Testis (tissue), 3 donors: ENCODE data around the gene SLC6A18. TPM values are rescaled to one million over a fixed set of nuclear protein-coding genes. Genes with fewer than 3 reads are reported as not detected.
"Not testable (repeated sequence)": the region's sequence is repeated elsewhere in the genome, so short reads cannot be mapped to it uniquely, and the experiment has no call there.

Source experiments
- DNase-seq: peaks from one replicate; pipeline ENCODE4 v3.0.0-alpha.2; 2019
- H3K27ac ChIP-seq, 2 donors: fragments of 200-600 bp; sonication (generic); one replicate each; pipeline ENCODE4 v1.5.1; 2019
- H3K27me3 ChIP-seq: fragments of 200-600 bp; sonication (generic); one replicate; pipeline ENCODE4 v1.5.1; 2019
- H3K36me3 ChIP-seq: fragments of 200-600 bp; sonication (generic); one replicate; pipeline ENCODE4 v1.5.1; 2017; ENCODE audit warnings: low read depth; ENCODE audit errors: missing control alignments
- H3K4me1 ChIP-seq: fragments of 200-600 bp; sonication (generic); one replicate; pipeline ENCODE4 v1.5.1; 2019
- H3K4me3 ChIP-seq, 2 donors: fragments of 200-600 bp; sonication (generic); one replicate each; pipeline ENCODE4 v1.5.1; 2017 to 2019
- H3K9me3 ChIP-seq: fragments of 200-600 bp; sonication (generic); one replicate; pipeline ENCODE4 v1.5.1; 2017
- POLR2A ChIP-seq: fragments of 450-650 bp; IDR thresholded peaks from one replicate; pipeline ENCODE4 v1.6.1; 2017; ENCODE audit warnings: antibody characterized with exemption, mild to moderate bottlenecking, moderate library complexity
- WGBS, 2 donors: methylation state at CpG; one replicate each; pipeline ENCODE4 v1.1.5; 2018; 5-methylcytosine and 5-hydroxymethylcytosine counted together
- intact Hi-C: fragments of 100-400 bp; cut with DNase I; formaldehyde crosslinking; loops from one replicate; pipeline ENCODE4 v1.15.1; 2023; ENCODE audit warnings: low total_unique reads
- polyA plus RNA-seq: library from polyadenylated mRNA; stranded (reverse); fragments of 350-450 nt; fragmentation: Illumina TruSeq; extraction: RNeasy Lipid Tissue Mini Kit (QIAGEN cat#74804); gene quantifications from one replicate; pipeline ENCODE4 v1.2.3, GENCODE V29; 2014; ENCODE audit warnings: low read depth, low replicate concordance; ENCODE audit not compliant: insufficient read depth
- total RNA-seq, 2 donors: library from RNA; depleted of rRNA; stranded (reverse); fragments of >200 nt; gene quantifications; one replicate each; pipeline ENCODE4 v1.2.3, GENCODE V29; 2016
- TF ChIP-seq, protein P1 (sequence below), 3 experiments: fragments of 450-650 bp in 2 of 3; fragments of 200-600 bp in 1 of 3; sonication (generic) in 1 of 3; IDR thresholded peaks; one replicate each; pipeline ENCODE4 v1.5.1; 2016 to 2019; ENCODE audit warnings: antibody characterized with exemption in 3 of 3, mild to moderate bottlenecking in 2 of 3, moderate library complexity in 1 of 3

SLC6A18 gene
- total and polyA plus RNA-seq, 3 donors from 2014 or later = 0.24 TPM; not detected in 2

DNA sequence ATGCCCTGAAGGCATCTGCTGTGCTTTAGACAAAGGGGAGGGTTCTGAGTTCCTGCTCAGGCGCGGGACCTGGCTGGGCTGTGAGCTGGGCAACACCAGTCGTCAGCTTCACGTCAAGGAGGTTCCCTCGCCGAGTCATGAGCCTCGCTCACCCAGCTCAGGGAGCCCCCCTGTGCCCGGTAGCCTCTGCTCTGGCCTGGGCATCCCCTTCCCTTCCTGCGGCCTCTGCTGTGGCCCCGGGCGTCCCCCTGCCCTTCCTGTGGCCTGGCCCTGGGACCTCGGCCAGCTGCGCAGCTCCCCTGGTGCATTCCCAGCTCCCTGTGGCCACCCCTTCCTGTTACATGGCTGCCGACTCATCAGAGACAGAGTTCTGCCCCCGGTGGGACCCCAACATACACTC is 39.8 kb downstream of the SLC6A18 start:
- Histone ChIP-seq H3K27ac (no peak overlapping the region), H3K9me3 (no peaks in the 10 kb centered on the region), H3K4me3 (no peak overlapping the region), H3K27me3 (no peaks in the 10 kb centered on the region), H3K4me1 (no peaks in the 10 kb centered on the region), H3K36me3 (no peaks in the 10 kb centered on the region)
- 82 to 85% methylated on average over 10 to 15 of the region's 15 CpGs for WGBS, 2 donors
- TF ChIP-seq POLR2A = no peak
- TF ChIP-seq, protein P1, sequence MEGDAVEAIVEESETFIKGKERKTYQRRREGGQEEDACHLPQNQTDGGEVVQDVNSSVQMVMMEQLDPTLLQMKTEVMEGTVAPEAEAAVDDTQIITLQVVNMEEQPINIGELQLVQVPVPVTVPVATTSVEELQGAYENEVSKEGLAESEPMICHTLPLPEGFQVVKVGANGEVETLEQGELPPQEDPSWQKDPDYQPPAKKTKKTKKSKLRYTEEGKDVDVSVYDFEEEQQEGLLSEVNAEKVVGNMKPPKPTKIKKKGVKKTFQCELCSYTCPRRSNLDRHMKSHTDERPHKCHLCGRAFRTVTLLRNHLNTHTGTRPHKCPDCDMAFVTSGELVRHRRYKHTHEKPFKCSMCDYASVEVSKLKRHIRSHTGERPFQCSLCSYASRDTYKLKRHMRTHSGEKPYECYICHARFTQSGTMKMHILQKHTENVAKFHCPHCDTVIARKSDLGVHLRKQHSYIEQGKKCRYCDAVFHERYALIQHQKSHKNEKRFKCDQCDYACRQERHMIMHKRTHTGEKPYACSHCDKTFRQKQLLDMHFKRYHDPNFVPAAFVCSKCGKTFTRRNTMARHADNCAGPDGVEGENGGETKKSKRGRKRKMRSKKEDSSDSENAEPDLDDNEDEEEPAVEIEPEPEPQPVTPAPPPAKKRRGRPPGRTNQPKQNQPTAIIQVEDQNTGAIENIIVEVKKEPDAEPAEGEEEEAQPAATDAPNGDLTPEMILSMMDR (IDR thresholded peaks at IDR 0.05) = no peak
- DNase-seq = no peak
- intact Hi-C loops = no loop called here

DNA sequence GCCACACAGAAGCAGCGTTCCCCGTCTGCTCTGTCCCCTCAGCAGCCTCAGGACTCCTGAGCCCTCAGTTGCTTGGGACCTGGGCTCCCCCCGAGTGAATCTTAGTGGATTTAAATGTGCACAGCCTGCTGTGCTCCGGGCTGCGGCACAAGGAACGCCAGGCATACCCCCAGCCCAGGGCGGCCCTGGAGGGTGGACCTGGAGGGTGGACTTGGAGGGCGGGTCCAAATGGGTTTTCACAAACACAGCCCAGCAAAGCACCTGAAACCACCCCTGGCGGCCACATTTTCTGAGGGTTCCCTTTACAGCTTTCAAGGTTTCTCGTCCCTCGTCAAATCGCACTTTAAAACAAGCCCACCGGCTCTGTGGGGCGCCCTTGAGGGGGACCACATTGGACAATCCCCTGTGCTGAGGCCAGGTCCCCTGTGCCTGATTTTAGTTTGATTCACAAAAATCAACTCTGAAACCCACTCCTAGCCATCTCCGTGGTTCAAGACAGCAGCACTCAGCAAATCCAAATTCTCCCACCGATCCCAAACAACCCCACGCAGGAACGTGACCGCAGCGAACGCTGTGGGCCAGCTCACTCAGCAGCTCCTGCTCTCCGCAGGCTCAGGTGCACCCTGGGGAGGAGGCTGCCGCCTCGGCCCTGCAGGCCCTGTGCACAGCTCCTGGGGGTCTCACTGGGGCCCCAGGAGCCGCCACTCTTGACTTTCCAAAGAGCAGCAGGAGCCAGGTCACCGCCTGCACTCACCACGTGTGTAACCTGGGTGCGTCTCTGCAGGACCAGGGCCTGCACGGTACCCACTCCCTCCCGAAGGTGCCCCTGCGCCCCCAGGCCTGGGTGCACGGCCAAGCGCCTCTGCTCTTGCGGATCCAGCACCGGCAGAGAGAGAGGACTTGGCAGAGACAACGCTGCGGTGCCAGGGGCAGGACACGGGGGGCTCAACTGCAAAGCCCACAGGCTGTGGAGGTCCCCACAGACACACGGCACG is 40.6 kb downstream of the SLC6A18 start:
- DNase-seq = no peak
- H3K27me3 ChIP-seq = no peaks in the 10 kb centered on the region
- no peaks in the 10 kb centered on the region for H3K9me3 ChIP-seq
- H3K4me3 ChIP-seq = no peak overlapping the region
- WGBS, 2 donors = 91 to 93% methylated on average over 32 to 38 of the region's 40 CpGs
- H3K36me3 ChIP-seq = no peaks in the 10 kb centered on the region
- intact Hi-C loops = no loop called here
- H3K27ac ChIP-seq = no peak overlapping the region
- no peaks in the 10 kb centered on the region for H3K4me1 ChIP-seq
- TF ChIP-seq, protein P1 (IDR thresholded peaks at IDR 0.05) = no peak
- TF ChIP-seq POLR2A = no peak

DNA sequence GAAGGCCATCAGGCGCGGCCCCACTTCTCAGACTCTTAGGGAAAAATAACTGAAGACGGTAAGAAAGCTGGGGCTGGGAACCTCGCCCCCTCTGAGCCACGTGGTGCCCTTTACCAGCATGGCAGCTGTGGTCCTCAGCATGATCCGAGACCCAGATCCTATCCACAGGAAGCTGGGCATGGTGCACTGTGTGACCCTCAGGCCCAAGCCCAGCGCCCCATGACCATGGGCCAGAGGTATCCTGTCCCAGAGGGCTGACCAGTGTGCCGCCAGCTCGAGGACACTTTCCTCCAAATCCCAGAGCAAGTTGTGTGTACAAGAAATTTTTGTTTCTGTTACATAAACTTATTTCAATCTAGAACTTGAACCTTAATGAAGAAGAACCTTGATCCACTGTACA is 41.6 kb downstream of the SLC6A18 start:
- no peak for TF ChIP-seq POLR2A
- TF ChIP-seq, protein P1 (IDR thresholded peaks at IDR 0.05) = no peak
- Histone ChIP-seq H3K36me3 (no peaks in the 10 kb centered on the region), H3K4me3 (no peak overlapping the region), H3K27ac (no peak overlapping the region), H3K9me3 (no peaks in the 10 kb centered on the region), H3K4me1 (no peaks in the 10 kb centered on the region), H3K27me3 (no peaks in the 10 kb centered on the region)
- DNase-seq = no peak
- intact Hi-C loops = no loop called here
- 86 to 95% methylated on average over 9 of the region's 9 CpGs for WGBS, 2 donors

DNA sequence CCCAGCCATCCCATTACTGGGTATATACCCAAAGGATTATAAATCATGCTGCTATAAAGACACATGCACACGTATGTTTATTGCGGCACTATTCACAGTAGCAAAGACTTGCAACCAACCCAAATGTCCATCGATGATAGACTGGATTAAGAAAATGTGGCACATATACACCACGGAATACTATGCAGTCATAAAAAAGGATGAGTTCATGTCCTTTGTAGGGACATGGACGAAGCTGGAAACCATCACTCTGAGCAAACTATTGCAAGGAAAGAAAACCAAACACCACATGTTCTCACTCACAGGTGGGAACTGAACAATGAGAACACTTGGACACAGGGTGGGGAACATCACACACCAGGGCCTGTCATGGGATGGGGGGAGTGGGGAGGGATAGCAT is 42.3 kb downstream of the SLC6A18 start:
- H3K27ac ChIP-seq, intact Hi-C loops, H3K36me3 ChIP-seq, H3K9me3 ChIP-seq, H3K4me3 ChIP-seq, DNase-seq, H3K4me1 ChIP-seq, H3K27me3 ChIP-seq: not testable (repeated sequence)
- 90 to 98% methylated on average over 5 of the region's 5 CpGs for WGBS, 2 donors

DNA sequence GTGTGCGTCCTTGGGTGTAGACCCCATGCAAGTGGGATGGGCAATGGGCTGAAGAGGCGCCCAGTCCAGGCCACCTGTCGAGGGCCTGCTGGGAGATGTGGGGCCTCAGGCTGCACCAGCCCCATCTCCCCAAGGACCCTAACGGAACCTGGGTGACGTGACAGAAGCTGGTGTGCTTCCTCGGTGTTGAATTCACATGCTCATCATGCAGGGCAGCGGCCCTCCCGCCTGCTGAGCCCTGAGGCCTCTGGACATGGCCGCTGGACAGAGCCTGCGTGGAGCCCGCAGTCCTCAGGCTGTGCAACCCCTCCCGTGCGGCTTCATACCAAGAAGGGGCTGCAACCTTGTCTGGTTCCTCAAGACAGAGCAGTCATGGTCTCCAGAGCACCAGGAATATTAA is 42.9 kb downstream of the SLC6A18 start:
- DNase-seq = no peak
- Histone ChIP-seq H3K9me3 (no peaks in the 10 kb centered on the region), H3K36me3 (no peaks in the 10 kb centered on the region), H3K27me3 (no peaks in the 10 kb centered on the region), H3K27ac (no peak overlapping the region), H3K4me1 (no peaks in the 10 kb centered on the region), H3K4me3 (no peak overlapping the region)
- intact Hi-C loops = no loop called here
- TF ChIP-seq POLR2A = no peak
- TF ChIP-seq, protein P1 (IDR thresholded peaks at IDR 0.05) = no peak
- WGBS, 2 donors = 87 to 90% methylated on average over 5 to 13 of the region's 13 CpGs
